Subcutaneous adipose tissue (tissue), 4 donors: ENCODE data around the gene ALKBH1. TPM values are rescaled to one million over a fixed set of nuclear protein-coding genes. Genes with fewer than 3 reads are reported as not detected.

ENCODE experiments used
- total RNA-seq, 4 donors: library from RNA; depleted of rRNA; stranded (reverse); fragments of >200 nt; gene quantifications; one replicate each; pipeline ENCODE4 v1.1.0, GENCODE V29; 2016
- TF ChIP-seq, protein P1 (sequence below): fragments of 450-650 bp; IDR thresholded peaks from one replicate; pipeline ENCODE4 v1.5.1; 2016; ENCODE audit warnings: low read depth, mild to moderate bottlenecking, control low read depth, antibody characterized with exemption, moderate library complexity

ALKBH1 gene
- total RNA-seq, 4 donors from 2014 or later, result 7.5 to 14.0 (median 11.4) TPM

DNA sequence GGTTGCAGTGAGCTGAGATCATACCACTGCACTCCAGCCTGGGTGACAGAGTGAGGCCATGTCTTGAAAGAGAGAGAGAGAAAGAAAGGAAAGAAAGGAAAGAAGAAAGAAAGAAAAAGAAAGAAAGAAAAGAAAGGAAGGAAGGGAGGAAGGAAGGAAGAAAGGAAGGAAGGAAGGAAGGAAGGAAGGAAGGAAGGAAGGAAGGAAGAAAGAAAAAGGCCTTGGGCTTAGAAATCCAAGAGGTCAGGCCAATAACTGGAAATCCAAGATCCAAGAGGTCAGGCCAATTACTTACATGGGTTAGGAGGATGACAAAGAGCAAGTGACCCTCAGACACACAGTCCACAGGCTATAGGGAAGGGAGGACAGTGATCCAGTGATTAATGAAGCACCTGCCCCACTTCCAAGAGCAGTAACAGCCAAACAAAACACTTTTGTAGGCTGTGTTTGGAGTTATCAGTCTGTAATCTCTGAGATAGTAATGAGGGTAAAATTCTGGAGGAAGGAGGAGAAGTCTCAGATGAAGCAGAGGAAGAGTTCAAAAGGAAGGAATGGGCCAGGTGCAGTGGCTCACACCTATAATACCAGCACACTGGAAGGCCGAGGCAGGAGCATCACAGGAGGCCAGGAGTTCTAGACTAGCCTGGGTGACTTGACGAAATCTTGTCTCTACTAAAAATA, 59.2 kb downstream of the ALKBH1 start:
- TF ChIP-seq, protein P1, sequence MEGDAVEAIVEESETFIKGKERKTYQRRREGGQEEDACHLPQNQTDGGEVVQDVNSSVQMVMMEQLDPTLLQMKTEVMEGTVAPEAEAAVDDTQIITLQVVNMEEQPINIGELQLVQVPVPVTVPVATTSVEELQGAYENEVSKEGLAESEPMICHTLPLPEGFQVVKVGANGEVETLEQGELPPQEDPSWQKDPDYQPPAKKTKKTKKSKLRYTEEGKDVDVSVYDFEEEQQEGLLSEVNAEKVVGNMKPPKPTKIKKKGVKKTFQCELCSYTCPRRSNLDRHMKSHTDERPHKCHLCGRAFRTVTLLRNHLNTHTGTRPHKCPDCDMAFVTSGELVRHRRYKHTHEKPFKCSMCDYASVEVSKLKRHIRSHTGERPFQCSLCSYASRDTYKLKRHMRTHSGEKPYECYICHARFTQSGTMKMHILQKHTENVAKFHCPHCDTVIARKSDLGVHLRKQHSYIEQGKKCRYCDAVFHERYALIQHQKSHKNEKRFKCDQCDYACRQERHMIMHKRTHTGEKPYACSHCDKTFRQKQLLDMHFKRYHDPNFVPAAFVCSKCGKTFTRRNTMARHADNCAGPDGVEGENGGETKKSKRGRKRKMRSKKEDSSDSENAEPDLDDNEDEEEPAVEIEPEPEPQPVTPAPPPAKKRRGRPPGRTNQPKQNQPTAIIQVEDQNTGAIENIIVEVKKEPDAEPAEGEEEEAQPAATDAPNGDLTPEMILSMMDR, result no peak

DNA sequence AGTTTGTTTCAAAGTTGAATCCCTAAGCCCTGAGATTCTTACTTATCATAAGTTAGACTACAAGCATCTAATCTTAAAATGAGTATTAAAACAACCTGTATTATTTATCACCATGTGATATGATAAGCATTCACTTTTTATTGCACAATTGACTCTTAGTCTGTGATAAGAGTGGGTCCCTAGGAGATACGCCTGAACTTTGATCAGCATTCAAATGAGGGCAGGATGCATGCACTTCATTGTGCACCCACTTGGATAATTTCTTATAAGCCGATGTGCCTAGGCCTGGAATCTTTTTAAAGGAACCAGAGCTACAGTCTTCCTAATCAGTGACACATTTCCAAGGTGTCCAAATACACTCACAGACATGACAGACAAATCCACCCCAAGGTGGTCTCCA, 60.0 kb downstream of the ALKBH1 start:
- TF ChIP-seq, protein P1, result no peak

DNA sequence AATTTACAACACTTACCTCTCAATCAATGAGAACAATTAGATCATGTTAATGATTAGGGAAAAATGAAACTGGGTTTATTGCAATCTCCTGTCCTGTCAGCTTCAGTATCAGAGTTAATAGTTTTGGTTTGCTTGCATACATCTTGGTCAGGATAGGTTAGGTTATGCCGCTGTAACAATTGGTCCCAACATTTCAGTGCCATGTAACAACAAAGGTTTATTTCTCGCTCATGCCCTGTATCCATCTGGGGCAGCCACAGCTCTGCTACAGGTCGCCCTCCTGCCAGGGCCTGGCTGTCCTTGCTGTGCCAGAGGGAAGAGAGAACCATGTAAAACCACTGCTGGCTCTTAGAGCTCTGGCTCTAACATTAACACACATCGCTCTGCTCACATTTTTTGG, 60.9 kb downstream of the ALKBH1 start:
- TF ChIP-seq, protein P1, result no peak

DNA sequence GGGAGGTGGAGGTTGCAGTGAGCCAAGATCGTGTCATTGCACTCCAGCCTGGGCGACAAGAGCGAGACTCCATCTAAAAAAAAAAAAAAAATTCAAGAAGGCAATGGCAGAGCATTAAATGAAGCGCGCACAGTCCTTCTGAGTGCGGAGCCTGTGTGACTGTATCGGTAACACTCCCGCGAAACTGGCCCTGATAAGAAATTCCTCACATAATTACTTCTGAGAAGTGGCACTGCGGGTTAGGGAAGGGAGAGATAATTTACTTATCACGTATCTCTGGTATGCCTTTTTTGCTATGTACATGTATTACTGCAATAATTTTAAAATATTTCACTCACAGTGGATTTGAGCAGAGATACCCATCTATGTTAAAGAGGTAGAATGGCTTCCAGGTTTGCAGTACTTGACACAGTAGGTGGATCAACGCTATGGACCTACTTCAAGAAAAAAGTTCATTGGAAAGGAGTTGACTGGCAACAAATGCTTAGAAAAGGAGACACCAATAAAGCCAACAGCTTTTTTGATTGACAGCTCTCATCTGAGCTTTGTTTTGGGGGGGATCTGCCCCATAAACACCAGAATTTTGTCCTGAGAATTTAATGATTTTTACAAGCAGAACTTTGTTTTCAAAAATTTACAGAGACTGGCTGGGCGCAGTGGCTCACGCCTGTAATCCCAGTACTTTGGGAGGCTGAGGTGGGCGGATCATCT, 62.1 kb downstream of the ALKBH1 start:
- TF ChIP-seq, protein P1, result no peak

DNA sequence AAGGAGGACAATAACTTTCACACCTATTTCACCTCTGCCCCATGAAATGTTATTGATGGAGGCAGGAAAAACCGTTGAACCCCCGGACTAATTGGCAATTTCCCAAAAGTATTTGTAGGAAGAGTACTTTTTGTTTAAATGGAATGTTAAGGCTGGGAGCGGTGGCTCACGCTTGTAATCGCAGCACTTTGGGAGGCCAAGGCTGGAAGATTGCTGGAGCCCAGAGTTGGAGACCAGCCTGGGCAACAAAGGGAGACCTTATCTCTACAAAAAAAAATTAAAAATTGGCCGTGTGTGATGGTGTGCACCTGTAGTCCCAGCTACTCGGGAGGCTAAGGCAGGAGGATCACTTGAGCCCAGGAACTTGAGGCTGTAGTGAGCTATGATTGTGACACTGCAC, 65.4 kb downstream of the ALKBH1 start:
- TF ChIP-seq, protein P1, result no peak

DNA sequence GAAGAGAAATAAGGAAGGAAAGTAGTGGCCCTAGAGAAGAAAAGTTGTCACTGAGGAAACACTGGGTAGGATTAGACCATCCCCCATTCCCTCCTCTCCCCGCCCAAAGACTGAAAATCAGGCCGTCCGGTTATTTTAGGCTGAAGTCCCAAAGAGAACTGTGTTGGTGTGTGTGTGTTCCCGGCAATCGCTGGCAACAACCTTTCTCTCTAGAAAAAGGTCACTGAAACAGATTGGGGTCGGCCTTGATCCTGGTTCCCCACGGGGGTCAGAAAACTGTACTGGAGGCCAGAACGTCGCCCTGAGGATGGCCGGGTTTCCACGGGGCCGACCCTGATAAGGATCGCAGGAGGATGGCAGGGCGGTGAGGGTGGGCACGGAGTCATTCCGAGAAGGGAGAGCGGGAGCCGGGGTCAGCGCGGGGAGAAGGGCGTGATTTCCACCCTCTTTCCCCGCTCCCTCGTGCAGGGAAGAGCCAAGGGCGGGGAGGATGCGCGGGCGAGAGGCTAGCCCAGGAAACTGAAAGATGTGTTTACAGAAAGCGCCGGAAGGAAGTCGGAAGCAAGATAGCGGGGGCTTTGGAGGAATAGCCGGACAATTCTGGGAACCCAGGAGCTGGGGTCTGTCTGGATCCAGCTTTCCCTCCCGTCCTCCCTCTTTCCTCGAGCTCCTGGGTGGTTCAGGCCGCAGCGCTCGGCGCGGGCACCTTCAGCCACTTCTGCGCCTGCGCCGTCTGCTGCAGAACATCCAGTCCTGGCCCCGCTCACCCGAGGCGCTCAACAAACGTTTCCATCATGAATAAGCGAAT, 66.1 kb downstream of the ALKBH1 start:
- TF ChIP-seq, protein P1, result no peak
